GM12875 (cell line): ENCODE data around the gene MYMX.

Experiments
- H3K4me3 ChIP-seq: one replicate; pipeline ENCODE4 v1.5.1; 2011; ENCODE audit warnings: low read depth, low read length, control low read depth
- TF ChIP-seq, protein P1 (sequence below): IDR thresholded peaks from 2 replicates; pipeline ENCODE4 v1.5.1; 2011; ENCODE audit warnings: low read depth, mild to moderate bottlenecking, control low read depth, inconsistent platforms, low read length, moderate library complexity, borderline replicate concordance; ENCODE audit not compliant: insufficient read depth

MYMX gene

GRCh38 chr6:44198684-44199083 lies 18.0 kb upstream of the MYMX start:
- H3K4me3 ChIP-seq: no peak overlapping the region
- TF ChIP-seq, protein P1, sequence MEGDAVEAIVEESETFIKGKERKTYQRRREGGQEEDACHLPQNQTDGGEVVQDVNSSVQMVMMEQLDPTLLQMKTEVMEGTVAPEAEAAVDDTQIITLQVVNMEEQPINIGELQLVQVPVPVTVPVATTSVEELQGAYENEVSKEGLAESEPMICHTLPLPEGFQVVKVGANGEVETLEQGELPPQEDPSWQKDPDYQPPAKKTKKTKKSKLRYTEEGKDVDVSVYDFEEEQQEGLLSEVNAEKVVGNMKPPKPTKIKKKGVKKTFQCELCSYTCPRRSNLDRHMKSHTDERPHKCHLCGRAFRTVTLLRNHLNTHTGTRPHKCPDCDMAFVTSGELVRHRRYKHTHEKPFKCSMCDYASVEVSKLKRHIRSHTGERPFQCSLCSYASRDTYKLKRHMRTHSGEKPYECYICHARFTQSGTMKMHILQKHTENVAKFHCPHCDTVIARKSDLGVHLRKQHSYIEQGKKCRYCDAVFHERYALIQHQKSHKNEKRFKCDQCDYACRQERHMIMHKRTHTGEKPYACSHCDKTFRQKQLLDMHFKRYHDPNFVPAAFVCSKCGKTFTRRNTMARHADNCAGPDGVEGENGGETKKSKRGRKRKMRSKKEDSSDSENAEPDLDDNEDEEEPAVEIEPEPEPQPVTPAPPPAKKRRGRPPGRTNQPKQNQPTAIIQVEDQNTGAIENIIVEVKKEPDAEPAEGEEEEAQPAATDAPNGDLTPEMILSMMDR: no peak

DNA sequence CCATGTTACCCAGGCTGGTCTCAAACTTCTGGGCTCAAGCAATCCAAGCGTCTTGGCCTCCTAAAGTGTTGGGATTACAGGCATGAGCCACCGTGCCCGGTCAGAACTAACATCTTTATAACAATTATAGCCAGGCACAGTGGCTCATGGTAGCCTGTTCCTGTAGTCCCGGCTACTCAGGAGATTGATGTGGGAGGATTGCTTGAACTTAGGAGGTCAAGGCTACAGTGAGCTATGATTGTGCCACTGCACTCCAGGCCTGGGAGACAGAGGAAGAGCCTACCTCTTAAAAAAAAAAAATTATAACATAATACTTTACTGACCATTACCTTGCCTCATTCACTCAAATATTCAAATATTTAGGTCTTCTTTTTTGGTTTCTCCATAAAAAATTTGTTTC lies 16.8 kb upstream of the MYMX start:
- no peak overlapping the region for H3K4me3 ChIP-seq
- TF ChIP-seq, protein P1: no peak

GRCh38 chr6:44201200-44201599 lies 15.5 kb upstream of the MYMX start:
- TF ChIP-seq, protein P1: no peak
- no peak overlapping the region for H3K4me3 ChIP-seq

GRCh38 chr6:44201638-44202303 lies 15.0 kb upstream of the MYMX start:
- H3K4me3 ChIP-seq: no peak overlapping the region
- TF ChIP-seq, protein P1: no peak

DNA sequence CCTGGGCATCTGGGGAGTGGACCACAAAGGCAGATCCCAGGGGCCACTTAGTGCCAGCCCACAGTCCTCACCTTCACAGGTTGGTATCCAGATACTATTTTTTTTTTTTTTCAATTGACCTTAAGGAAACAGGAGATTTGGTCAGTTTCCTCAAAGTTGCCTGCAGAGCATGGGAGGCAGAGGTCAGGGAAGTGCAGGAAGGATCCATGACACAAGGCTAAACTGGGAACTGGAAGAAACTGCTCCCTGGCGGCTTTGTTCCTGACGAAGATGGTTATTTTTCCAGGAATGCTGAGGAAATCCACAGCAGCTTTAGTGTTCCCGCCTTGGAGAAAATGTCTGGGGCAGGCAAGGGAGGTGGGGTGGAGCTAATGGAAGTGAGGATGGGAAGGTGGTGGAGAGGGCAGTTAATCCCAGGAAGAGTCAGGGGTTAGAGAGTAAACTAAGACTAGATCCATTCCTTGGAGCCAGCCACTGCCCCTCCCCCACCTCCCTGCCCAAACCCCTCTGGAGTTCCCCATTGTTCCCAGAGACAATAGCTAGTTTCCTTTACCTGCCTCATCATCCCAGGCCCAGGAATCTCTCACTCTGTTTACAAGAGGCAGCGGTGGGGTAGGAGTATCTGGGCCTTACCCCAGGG lies 14.3 kb upstream of the MYMX start:
- TF ChIP-seq, protein P1: no peak
- H3K4me3 ChIP-seq: no peak overlapping the region

- TF ChIP-seq, protein P1: no peak
- no peak overlapping the region for H3K4me3 ChIP-seq
These were observed 13.6 kb upstream of the MYMX start for GRCh38 chr6:44202972-44203750.
